Omental fat pad (tissue), 4 donors: Measurements from ENCODE around the gene NCEH1. TPM values are rescaled to one million over a fixed set of nuclear protein-coding genes. Genes with fewer than 3 reads are reported as not detected.

Experiments used
- ATAC-seq: fragments of 150-250 bp; one replicate; pipeline ENCODE4 v1.9.1; 2016; ENCODE audit warnings: mild to moderate bottlenecking, moderate library complexity; ENCODE audit not compliant: low FRiP score
- DNase-seq: peaks from one replicate; pipeline ENCODE4 v3.0.0-alpha.2; 2019; ENCODE audit warnings: low spot score
- total RNA-seq, 4 donors: library from RNA; depleted of rRNA; stranded (reverse); fragments of >200 nt; gene quantifications; one replicate each; pipeline ENCODE4 v1.1.0, GENCODE V29; 2016
- TF ChIP-seq, protein P1 (sequence below), 3 donors: fragments of 450-650 bp; IDR thresholded peaks; one replicate each; pipeline ENCODE4 v1.5.1; 2016 to 2017; ENCODE audit warnings: antibody characterized with exemption in 3 of 3, mild to moderate bottlenecking in 3 of 3, moderate library complexity in 2 of 3

The NCEH1 gene
- total RNA-seq, 4 donors from 2014 or later, result 8.2 to 44.1 (median 10.6) TPM

GRCh38 chr3:172690936-172691335 is 19.9 kb downstream of the NCEH1 start:
- DNase-seq (no peak), ATAC-seq (no peak)
- TF ChIP-seq, protein P1, sequence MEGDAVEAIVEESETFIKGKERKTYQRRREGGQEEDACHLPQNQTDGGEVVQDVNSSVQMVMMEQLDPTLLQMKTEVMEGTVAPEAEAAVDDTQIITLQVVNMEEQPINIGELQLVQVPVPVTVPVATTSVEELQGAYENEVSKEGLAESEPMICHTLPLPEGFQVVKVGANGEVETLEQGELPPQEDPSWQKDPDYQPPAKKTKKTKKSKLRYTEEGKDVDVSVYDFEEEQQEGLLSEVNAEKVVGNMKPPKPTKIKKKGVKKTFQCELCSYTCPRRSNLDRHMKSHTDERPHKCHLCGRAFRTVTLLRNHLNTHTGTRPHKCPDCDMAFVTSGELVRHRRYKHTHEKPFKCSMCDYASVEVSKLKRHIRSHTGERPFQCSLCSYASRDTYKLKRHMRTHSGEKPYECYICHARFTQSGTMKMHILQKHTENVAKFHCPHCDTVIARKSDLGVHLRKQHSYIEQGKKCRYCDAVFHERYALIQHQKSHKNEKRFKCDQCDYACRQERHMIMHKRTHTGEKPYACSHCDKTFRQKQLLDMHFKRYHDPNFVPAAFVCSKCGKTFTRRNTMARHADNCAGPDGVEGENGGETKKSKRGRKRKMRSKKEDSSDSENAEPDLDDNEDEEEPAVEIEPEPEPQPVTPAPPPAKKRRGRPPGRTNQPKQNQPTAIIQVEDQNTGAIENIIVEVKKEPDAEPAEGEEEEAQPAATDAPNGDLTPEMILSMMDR (IDR thresholded peaks at IDR 0.05), result no peak

- no peak for ATAC-seq
- TF ChIP-seq, protein P1 (IDR thresholded peaks at IDR 0.05), result no peak
- no peak for DNase-seq
Observed at GRCh38 chr3:172688588-172688987, 22.3 kb downstream of the NCEH1 start.

- no peak for DNase-seq
- TF ChIP-seq, protein P1 (IDR thresholded peaks at IDR 0.05), result no peak
Observed at GRCh38 chr3:172687501-172687900, 23.4 kb downstream of the NCEH1 start.

GRCh38 chr3:172685331-172686214 is 25.3 kb downstream of the NCEH1 start:
- TF ChIP-seq, protein P1 (IDR thresholded peaks at IDR 0.05), result no peak

More at GRCh38 chr3:172687501-172687900, 23.4 kb downstream of the NCEH1 start:
- no peak for ATAC-seq

GRCh38 chr3:172680684-172681083 is 30.2 kb downstream of the NCEH1 start:
- ATAC-seq (no peak), DNase-seq (no peak)

More at GRCh38 chr3:172685331-172686214, 25.3 kb downstream of the NCEH1 start:
- ATAC-seq (no peak), DNase-seq (no peak)

GRCh38 chr3:172679599-172679998 is 31.3 kb downstream of the NCEH1 start:
- DNase-seq, result no peak
- TF ChIP-seq, protein P1 (IDR thresholded peaks at IDR 0.05), result no peak
- no peak for ATAC-seq

More at GRCh38 chr3:172680684-172681083, 30.2 kb downstream of the NCEH1 start:
- TF ChIP-seq, protein P1 (IDR thresholded peaks at IDR 0.05), result no peak

DNA sequence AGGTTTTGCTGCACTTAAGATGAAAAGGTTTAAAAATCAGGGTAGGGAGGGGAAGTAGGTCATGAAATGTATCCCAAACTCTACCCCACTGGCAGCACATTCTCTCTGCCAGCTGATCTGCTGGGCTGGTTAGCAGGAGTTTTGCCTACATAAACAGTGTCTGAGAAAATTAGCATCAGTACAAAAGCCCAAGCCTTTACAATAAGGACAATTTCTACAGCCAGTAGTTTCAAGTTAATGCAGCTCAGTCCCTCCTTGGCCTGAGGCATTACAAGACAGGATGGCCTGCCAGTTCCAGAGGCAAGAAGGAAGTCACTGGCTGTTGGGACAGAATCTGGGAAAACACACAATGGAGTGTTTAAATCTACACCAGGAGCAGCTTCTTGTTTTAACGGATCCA is 32.8 kb downstream of the NCEH1 start:
- no peak for ATAC-seq
- TF ChIP-seq, protein P1 (IDR thresholded peaks at IDR 0.05), result no peak
- no peak for DNase-seq
